GM12874 (cell line): Measurements from ENCODE around the gene EOLA1.

Experiments
- TF ChIP-seq, protein P1 (sequence below): IDR thresholded peaks from 2 replicates; pipeline ENCODE4 v1.5.1; 2011; ENCODE audit warnings: low read depth, mild to moderate bottlenecking, control low read depth, low read length, moderate library complexity; ENCODE audit not compliant: insufficient read depth

The EOLA1 gene

GRCh38 chrX:149540621-149541520 lies at the start of gene EOLA1:
Gene EOLA1, plus strand, starts transcription at chrX:149541012. Its CDS starts 4,619 bp downstream, at chrX:149545631.
- TF ChIP-seq, protein P1, sequence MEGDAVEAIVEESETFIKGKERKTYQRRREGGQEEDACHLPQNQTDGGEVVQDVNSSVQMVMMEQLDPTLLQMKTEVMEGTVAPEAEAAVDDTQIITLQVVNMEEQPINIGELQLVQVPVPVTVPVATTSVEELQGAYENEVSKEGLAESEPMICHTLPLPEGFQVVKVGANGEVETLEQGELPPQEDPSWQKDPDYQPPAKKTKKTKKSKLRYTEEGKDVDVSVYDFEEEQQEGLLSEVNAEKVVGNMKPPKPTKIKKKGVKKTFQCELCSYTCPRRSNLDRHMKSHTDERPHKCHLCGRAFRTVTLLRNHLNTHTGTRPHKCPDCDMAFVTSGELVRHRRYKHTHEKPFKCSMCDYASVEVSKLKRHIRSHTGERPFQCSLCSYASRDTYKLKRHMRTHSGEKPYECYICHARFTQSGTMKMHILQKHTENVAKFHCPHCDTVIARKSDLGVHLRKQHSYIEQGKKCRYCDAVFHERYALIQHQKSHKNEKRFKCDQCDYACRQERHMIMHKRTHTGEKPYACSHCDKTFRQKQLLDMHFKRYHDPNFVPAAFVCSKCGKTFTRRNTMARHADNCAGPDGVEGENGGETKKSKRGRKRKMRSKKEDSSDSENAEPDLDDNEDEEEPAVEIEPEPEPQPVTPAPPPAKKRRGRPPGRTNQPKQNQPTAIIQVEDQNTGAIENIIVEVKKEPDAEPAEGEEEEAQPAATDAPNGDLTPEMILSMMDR = no peak

DNA sequence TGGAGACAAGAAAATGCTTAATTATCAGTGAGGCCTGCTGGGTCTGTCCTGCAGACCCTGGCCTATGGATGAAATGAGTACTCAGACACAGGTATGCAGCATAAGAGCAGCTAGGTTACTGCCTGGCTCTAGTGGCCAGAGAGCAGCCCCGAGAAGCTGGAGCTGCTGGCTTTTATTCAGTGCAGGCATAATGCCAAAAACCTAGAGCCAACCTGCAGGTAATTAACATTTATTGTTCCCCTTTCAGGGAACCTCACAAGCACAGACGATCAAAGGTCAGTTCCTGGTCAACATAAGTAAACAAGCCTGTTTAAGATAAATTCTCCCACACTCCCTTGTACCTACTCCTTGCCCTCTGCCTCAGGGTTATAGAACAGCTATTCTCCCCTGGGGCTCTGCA lies 49.0 kb upstream of the EOLA1 start:
- TF ChIP-seq, protein P1 = no peak

DNA sequence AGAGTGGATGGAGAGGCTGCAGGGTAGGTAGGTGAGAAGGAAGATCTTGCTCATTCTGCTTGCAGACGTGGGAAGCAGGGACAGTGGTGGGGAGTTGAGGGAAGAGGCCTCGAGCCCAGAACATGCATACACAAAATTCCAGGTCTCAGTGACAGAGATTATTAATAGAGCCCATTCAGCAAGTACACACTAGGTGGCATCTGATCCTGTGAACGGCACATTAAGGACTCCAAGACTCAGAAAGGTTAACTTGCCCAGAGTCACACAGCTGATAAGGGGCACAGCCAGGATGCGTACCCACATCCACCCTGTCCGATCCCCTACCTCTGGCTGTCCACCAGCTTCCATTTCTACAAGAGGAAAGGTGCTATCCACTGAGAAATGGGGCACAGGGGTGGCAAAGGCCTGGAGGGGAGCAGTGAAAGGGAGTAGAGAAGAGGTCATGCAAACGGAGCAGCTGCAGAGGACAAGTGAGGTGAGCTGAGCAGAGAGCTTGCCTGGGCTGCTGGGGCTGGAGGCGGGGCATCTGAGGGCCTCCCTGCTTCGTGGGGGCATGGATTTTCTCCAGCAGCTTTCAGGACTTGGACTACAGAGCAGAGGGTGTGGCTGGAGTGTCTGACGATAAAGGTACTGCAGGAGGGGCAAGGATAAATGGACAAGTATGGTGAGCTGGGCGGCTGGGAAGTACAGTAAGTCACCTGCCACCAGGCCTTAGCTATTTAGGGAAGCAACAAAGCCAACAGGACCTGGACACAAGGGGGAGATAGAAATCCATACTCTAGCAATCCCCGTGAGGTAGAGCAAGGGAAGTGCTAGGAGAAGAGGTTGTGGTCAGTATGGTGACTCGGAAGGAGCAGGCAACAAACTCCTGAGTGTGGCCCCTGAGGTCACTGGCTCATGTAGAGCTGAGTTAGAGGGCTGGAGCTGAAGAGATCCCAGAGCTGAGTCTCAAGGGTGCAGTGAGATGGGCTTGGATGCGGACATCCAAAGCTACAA lies 46.9 kb upstream of the EOLA1 start:
- TF ChIP-seq, protein P1 = 0 out of 2 replicates have a peak, but pooled peaks have one; percentile 4

GRCh38 chrX:149494844-149495565 lies 45.8 kb upstream of the EOLA1 start:
- TF ChIP-seq, protein P1 = no peak

- TF ChIP-seq, protein P1 = no peak
Observed at GRCh38 chrX:149495573-149496071, 45.2 kb upstream of the EOLA1 start.

DNA sequence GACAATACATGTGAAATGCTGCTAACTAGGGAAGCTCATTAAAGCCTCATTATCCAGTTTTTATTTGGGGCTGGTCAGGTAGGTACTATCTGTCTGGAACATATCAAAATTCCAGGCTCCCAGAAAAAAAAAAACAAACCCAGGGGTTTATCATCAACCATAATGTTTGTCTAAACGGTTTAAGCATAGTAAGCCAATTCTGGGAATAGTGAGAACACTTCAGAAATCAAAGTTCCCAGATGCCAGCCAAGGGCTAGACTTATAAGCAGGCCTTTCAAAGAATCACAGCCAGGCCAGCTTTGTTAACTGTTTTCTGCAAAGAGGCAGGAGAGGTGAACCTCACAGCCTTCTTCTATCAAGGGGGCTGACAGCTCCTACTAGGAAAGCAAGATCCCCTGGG lies 43.8 kb upstream of the EOLA1 start:
- TF ChIP-seq, protein P1 = no peak
